Fibroblast of peridontal ligament (primary cell): Measurements from ENCODE around the gene VAV2.
A peak's percentile ranks its signal among the peaks of the same experiment; 100 is the strongest.

Experiments
- DNase-seq: peaks from one replicate; pipeline ENCODE4 v3.0.0-alpha.2; 2010; ENCODE audit errors: extremely low read depth

VAV2 gene

DNA sequence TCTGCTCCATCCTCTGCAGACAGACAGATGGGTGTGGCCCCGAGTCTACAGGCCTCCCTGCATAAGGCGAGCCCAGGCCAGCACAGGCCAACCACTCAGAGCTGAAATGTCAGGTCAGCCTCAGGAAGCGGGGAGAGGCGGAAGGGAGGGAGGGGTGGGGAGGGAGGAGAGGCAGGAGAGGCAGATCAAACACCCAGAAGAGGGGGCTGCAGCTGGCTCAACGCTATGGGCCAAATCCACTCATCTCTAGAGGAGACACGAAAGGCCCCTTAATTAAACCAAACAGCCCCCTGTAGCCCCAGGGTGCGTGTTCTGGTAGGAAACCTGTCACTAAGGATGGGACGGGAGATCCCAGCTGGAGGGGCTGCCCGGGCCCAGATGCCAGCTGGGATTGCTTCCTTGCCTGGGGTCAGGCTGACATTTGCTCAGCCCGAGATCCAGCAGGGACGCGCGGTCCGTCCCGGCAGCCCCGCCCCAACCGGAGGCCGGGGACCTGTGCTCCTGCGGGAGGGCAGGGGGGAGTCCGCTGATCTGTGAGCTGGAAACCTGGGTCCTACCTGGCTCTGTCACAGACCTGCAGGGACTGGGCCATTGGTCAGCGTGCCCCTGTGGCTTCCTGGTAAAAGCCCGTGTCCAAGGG is 156.7 kb downstream of the VAV2 start:
- no peak for DNase-seq

DNA sequence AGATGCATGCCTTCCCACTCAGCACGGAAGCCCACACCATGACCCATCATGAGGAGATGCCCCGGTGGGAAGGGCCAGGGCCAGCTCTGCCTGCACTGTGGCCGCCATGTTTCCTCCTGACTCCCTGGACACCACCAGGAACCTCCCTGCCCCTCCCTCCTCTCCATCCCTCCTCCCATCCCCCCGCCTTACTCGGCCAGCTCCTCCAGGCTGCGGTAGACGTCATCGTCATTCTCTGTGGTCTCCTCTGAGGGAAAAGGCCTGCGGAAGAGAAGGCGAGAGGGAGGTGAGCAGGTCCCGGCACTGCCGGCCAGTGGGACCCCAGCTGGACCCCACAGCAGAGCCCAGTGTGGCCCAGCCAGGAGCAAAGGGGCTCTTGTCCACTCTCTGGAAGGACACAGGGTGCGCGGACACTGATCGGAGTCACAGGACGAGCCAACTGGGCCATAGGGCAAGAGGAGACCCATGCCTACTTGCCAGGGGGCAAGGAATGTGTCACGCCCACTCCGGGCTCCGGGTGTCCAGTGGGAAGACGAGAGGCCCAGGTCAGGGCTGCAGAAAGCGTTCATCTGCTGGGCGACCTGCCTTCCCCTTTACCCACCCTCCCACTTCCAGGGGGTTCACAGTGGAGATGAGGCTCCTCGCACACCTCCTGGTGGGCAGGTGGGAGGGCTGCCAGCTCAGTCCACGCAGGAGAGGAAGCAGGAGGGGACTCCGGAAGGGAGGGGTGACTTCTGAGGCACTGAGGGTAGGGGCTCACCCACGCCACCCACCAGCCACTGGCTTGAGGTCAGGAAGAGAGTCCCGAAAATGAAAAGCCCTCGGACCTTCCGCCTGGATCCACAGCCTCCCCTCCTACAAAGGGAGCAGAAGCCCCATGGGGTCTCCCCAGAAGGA is 157.8 kb downstream of the VAV2 start:
- no peak for DNase-seq

DNA sequence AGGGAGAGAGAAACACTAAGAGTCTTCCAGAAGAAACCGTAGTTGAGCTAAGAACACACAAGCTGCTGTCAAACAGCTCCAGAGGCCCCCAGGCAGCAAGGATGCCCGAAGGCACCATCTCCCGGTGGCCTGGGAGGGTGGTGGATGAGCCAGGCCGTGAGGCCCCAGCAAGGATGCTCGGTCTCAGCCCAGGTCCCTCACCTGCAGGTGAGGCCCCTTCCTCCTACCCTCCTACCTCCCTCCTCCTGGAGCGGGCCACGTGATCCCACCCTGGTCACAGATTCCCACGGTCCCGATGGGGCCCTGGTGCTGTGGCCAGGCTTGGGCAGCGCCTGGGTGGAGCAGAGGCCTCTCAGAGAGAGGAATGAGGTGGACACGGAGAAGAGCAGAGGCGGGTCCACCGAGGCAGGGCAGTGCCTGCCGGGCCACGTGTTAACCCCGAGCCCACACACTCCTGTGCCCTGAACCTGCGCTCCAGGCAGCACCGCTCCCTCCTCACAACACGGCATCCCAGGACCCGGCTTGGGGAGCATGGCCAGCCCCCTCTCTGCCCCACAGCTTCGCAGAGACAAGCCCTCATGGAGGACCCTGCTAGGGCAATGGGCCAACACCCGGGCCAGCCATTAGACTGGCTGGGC is 158.6 kb downstream of the VAV2 start:
- no peak for DNase-seq

DNA sequence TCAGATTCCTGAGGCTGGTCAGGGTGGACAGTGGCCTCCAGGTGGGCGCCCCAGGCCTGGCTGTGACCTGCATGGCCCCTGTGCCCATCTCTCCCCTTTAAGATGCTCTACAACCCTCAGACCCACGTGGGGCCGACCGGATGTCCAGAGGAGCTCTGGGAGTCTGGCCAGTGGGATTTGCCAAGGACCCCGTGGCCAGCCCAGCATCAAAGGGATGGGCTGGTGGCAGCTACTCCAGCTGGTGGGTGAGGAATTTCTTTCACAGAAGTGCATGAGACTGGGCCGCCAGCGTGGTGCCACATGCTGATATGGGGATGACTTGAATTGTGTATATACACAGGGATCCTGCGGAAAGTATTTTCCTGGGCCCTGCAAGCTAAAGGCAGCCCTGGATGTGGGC is 159.2 kb downstream of the VAV2 start:
- no peak for DNase-seq

DNA sequence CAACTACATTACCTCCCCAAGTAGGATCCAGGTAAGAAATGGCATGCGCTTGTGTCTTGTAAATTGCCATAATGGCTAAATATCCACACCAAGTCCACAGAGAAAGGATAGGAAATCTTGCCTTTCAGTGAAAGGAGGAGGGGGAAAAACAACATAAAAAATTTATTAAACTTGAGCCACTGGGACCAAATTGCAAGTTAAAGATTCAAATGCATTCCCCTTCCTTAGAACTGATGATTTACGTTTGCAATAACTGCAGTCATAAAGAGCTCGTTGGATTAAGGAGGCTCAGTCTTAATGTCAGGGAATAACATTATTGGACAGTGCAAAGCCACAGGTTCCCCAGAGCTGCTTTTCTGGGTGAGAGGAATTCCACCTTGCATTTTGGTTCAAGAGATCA is 161.4 kb downstream of the VAV2 start:
- no peak for DNase-seq

DNA sequence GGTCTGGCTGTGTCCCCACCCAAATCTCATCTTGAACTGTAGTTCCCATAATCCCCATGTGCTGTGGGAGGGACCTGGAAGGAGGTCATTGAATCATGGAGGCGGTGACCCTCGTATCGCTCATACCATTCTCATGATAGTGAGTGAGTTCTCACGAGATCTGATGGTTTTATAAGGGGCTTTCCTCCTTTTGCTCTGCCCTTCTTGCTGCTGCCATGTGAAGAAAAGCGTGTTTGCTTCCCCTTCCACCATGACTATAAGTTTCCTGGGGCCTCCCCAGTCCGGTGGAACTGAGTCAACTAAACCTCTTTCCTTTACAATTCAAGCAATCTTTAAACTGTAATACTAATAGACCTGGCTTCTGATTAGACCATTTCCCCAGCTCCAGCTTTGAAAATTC is 161.8 kb downstream of the VAV2 start:
- DNase-seq: no peak

DNA sequence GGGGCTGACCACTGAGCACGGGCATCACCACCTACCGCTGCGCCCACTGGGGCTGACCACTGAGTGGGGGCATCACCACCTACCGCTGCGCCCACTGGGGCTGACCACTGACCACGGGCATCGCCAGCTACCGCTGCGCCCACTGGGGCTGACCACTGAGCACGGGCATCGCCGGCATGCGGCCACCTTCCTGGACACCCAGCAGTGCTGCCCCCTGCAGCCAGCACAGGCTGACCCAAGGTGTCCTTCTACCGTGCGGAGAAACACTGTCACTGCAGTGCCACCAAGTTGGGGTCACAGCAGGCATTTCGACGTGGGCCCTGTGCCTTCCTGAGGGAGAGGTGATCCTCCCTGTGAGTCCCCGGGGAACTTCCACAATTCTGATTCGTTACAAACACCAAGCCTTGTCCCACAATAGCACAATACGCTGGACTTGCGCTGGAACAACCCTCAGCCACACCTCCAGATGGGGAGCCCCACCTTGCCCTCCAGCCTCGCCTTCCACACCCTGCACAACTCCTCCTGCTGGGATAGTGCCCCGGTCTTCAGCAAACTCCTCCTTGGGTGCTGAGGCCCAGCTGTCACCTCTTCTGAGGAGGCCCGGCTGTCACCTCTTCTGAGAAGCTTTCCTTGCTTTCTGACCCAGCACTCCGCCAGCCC is 163.7 kb downstream of the VAV2 start:
- DNase-seq: no peak

DNA sequence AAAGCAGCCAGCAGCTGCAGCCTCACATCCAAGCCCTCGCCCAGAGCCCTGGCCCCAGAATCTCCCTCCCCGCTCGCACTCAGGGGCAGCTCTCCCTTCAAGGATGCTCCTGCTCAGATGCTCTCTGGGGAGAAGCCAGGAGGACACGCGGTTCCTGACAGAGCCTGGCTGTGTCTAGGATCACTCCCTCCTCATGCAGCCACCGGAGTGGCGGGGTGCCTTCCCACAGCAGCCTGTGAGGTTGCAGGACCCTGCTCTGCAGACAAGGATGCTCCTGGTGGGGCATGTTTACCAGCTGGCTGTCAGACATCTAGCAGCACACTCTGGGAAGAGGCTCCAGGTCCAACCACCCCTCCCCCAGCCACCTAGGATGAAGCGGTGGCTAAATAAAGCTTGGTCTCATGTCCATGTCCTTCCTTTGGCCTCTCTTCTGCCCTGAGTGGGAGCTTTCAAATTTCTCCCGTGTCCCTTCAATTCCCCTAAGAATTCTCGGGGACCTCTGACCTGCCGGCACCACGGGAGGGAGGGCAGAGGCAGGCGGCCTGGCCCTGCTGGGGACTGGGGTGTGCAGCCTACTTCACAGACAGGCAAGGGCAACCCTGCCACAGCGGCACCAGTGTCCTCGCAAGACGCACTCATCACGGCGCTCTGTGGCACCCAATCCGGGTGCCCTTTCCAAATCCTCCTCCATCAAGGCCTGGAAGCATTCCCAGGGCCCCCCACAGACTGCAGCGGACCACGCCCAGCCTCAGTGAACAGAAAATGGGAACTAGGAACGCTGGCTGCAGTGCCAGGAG is 165.6 kb downstream of the VAV2 start:
- no peak for DNase-seq

DNA sequence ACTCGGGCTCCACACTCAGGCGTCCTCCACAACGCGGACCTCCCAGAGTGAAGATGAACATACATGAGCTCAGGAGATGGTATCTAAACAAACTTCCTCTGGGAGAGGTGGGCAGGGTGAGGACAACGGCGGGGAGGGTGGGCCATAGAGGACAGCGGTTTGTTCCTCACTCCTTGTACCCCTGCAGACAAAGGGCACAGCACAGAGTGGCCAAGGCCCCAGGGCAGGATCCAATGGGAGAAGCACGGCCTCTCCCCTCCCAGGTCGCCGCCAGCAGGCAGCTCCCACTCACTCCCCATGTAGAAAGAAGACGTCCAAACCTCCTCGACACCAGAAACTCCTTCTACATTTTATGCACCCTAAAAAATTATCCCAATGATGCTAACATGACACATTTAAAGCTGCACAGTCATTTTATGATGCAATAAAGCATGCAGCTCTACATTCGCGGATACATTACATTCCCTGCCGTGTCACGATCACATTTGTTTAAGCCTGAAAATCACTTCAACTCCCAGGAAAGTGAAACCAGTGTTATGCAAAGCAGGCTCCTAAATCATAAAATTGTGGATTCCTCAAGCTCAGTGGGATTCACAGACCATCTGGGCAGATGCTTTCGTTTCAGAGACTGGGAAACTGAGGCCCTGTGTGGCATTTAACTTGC is 166.4 kb downstream of the VAV2 start:
- DNase-seq: peak; percentile 88

DNA sequence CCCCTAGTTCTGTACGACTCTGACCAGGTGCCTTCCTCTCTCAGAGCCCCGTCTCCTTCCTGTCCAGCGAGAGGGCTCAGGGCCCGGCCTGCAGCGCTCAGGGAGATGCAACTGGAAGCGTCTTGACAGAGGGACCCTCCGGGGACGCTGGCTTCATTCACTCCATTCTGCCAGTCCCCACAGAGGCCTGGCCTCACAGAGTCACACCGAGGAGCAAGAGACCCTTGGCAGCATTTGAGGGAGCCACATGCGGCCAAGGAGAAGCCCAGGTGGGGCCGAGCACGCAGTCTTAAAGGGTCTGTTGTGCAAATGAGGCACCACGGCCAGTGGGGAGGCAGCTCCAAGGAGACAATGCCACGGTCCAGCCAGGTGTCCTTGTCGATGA is 167.3 kb downstream of the VAV2 start:
- DNase-seq: no peak

DNA sequence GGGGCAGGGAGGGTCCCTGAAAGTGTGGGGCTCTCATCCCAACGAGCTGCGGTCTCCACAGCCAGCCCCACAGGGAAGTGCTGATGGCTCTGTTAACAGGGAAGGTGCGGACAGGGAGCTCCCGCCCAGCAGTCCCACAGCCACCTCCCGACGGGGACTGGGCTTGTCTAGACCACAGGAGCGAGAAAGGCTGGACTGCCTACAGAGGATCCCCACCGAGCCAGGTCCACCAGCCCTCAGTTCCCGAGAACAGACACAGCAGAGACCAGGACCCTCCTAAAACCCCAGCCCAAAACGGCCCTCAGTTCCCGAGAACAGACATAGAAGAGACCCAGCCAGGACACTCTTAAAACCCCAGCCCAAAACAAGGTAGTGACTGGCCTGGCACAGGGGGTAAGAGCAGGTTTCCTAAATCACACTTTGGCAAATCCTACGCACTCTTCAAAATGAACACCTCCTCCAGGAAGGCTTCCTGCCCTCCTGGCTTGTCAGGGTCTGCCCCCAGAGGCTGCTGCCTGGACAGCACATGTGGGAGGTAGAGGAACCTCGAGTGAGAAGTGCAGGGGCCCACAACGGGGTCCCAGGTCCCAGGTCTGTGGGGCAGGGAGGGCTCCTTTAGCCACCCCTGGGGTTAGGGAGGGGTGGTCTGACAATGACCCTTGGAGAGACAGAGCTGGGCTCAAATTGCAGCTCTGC is 167.9 kb downstream of the VAV2 start:
- no peak for DNase-seq

DNA sequence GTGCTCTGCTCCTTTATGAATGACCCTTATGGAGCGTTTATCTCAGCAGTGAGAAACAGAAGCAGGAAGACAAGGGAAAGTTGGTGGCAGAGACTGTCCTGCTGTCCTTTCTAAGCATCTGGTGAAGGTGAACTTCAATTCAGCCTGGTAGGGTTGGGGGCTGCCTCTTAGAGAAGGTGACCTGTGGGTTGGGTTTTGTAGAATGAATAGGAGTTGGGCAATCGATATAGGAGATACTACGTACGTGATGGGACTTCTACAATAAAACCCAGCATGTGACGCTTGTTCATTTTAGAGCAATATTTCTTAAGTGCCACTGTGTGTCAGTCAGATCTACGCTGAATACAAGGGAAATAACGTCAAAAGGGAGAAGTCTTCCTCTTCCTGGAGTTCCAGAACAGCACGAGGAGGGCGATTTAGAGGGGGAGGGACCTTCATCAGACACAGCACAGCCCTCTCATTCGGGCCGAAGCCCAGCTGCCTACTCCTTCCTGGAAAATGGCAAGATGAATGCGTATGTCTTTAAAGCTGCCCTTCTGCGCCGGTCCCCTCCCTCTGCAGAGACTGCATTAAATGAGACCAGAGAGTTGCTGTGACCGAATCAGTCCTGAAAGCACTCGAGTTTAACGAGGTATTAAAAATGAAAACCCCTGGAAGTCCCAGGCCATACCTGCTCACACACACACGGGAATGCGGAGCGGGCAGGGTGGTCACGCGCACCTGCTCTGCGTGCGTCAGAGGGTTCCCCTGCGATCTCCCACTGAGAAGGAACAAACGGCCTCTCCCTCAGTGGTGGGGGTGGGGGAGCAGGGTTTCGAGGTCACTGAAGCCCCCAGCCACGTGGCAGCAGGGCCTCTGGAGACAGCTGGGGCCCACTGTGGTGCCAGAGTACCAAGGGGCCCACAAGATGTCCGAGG is 168.7 kb downstream of the VAV2 start:
- DNase-seq: no peak

DNA sequence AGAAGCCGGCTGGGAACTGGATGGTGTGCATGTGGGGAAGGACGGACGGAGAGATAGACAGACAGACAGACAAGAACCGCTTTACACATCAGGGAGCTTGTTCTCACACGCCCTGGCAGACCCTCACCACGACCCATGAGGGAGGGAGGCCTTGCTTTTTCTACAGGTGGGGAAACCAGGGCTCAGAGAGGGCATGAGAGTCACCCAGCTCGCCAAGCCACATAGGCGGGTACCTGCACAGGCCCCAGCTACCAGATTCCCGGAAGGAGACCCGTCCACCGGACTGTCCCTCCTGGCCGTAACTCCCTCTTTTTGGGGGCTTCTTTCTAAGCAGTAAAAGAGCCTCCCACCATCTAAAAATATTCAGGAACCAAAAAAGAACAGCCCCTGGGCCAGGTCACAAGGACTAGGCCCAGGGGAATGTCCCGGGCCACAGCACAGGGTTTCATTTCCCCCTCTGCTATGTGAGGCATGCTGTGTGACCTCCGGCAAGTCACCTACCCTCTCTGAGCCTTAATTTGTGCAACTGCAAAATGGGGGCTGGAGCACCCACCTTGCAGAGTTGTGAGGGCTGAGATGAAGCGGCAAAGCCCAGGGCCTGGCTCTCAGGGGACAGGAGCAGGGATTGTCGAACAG is 169.6 kb downstream of the VAV2 start:
- DNase-seq: no peak

DNA sequence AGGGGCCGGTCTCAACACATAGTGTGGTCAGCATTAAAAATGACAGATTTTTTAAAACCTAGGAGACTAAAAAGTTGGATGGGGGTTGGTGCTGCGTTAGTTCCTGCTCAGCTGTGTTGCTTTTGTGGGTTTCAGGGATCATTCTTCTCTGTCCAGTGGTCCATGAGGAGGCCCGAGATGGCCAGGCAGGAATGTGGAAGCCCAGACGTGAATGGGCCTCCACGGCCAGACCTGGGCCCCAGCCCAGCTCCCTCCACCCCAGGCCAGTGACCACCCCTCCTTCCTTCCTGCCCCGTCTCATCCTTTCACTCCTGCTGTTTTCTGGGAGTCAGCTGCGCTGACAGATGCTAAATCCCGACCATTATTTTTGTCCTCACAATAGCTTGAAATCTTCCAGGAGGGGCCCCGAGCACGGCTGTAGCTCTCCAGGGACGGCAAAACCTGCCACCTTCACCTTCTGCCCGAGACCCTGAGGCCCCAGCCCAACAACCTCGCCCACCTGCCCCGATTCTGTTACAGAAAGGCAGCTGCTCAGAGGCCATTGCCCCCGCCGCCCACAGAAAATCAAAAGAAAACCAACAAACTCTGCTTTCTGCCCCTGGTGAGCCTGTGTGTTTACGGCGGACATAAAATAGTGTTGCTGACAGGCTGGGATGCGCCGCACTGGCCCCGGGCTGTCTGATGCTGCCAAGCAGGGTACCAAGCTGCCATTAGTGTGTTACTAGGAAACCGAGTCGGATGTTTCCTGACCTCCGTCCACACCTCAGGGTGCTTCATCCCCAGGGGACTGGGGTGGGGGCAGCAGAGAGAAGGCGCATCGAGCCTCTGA is 170.3 kb downstream of the VAV2 start:
- no peak for DNase-seq

DNA sequence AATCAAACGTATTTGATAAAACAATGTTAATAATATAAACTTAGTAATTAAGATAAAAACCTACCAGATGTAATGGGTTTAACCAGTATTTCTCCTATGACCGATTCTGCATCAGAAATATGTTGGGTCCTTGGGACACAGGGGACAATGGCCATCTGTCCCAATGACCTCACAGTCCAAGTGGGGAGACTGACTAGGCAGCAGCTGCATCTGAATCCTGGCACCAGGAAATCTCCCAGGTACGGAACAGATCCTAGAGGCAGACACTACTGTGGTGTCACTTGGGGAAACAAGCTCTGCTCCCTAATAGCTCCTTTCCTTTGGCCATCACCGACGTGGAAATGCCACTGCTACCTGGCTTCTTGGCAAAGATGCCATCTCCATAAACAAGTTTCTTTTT is 172.2 kb downstream of the VAV2 start:
- DNase-seq: no peak

DNA sequence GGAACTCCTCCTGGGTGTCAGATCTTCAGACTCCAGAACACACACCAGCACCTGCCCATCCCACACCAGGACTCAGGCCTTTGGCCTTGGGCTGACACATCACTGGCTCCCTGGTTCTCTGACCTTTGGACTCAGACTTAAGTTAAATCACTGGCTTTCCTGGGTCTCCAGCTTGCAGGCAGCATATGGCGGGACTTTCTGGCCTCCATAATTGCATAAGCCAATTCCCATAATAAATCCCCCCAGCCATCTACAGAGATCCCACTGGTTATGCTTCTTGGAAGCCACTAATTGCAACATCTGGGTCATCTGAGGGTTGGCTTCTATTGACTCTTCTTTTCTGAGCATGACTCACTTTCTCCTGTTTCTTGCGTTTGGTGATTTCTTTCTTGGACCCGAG is 173.7 kb downstream of the VAV2 start:
- DNase-seq: peak; percentile 44

DNA sequence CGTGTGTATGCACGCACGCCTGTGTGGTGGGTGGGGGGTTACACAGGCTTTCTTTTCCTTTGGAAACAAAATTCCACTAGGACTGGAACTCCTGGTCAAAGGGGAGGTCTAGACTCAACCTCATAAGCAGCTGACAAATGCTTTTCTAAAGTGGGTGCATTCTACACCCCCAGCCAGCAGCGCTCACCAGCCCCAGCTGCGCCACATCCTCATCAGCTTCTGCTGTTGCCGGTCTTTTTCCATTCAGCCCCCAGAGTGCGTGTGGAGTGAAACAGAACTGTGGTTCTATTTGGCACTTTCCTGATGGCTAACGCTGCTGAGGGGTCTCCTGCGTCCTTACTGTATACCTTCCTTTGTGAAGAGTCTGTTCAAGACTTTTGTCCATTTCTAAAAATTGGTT is 176.3 kb downstream of the VAV2 start:
- DNase-seq: no peak
